T-helper 1 cell treated with Interleukin-12 subunit alpha and Interleukin-12 subunit beta and Interleukin-4 antibody, amounts not matched to agents 30 μg/mL and 1 μg/mL, for 36 hours (primary cell): ENCODE results near the gene ADPGK.

Source experiments
- H3K27ac Mint-ChIP-seq: one replicate; pipeline ENCODE4 v1.8.0; 2021; ENCODE audit warnings: mild to moderate bottlenecking, mixed read lengths
- H3K27me3 Mint-ChIP-seq: one replicate; pipeline ENCODE4 v1.8.0; 2021; ENCODE audit warnings: low read depth, mixed read lengths
- H3K36me3 Mint-ChIP-seq: one replicate; pipeline ENCODE4 v1.8.0; 2021; ENCODE audit warnings: low read depth, mixed read lengths
- H3K4me1 Mint-ChIP-seq: one replicate; pipeline ENCODE4 v1.8.0; 2021; ENCODE audit warnings: low read depth, mixed read lengths
- H3K4me3 Mint-ChIP-seq: one replicate; pipeline ENCODE4 v1.8.0; 2021; ENCODE audit warnings: mild to moderate bottlenecking, moderate library complexity, mixed read lengths
- H3K9me3 Mint-ChIP-seq: one replicate; pipeline ENCODE4 v1.8.0; 2021; ENCODE audit warnings: mixed read lengths

The ADPGK gene

GRCh38 chr15:72706266-72706665, 77.3 kb downstream of the ADPGK start:
- H3K9me3 Mint-ChIP-seq, result no peaks in the 10 kb centered on the region
- no peak overlapping the region for H3K27ac Mint-ChIP-seq
- no peaks in the 10 kb centered on the region for H3K27me3 Mint-ChIP-seq
- no peaks in the 10 kb centered on the region for H3K4me1 Mint-ChIP-seq
- no peak overlapping the region for H3K4me3 Mint-ChIP-seq
- H3K36me3 Mint-ChIP-seq, result no peaks in the 10 kb centered on the region
